HG03039 (cell line): ENCODE data around the gene RIOK3.
"Not testable (repeated sequence)": the region's sequence is repeated elsewhere in the genome, so short reads cannot be mapped to it uniquely, and the experiment has no call there.

Source experiments
- ATAC-seq: cut with Tn5 transposase; IDR thresholded peaks from one replicate; pipeline ENCODE4 v1.9.1; 2021; ENCODE audit warnings: mild to moderate bottlenecking, moderate library complexity; ENCODE audit not compliant: unreplicated experiment

RIOK3 gene

GRCh38 chr18:23451011-23451410 lies 2.1 kb upstream of the RIOK3 start:
- no peak for ATAC-seq

- no peak for ATAC-seq
Measured at GRCh38 chr18:23451491-23451890, 1.6 kb upstream of the RIOK3 start.

- ATAC-seq = no peak
Measured at GRCh38 chr18:23452347-23452727, 750 bp upstream of the RIOK3 start.

GRCh38 chr18:23453680-23454058 lies 582 bp downstream of the RIOK3 start:
- no peak for ATAC-seq

- ATAC-seq = no peak
Measured at GRCh38 chr18:23456835-23457234, 3.7 kb downstream of the RIOK3 start.

- ATAC-seq = no peak
Measured at GRCh38 chr18:23458830-23459529, 5.9 kb downstream of the RIOK3 start.

- ATAC-seq = no peak
Measured at GRCh38 chr18:23459530-23459921, 6.4 kb downstream of the RIOK3 start.

GRCh38 chr18:23460285-23461273 lies 7.5 kb downstream of the RIOK3 start:
- ATAC-seq = no peak

GRCh38 chr18:23462876-23463275 lies 9.8 kb downstream of the RIOK3 start:
- ATAC-seq = no peak

- ATAC-seq = no peak
Measured at GRCh38 chr18:23468753-23469459, 15.8 kb downstream of the RIOK3 start.

GRCh38 chr18:23470620-23471387 lies 17.7 kb downstream of the RIOK3 start:
- no peak for ATAC-seq

- no peak for ATAC-seq
Measured at GRCh38 chr18:23471486-23471885, 18.4 kb downstream of the RIOK3 start.

GRCh38 chr18:23479829-23480505 lies 26.9 kb downstream of the RIOK3 start:
- no peak for ATAC-seq

GRCh38 chr18:23484561-23485182 lies 31.6 kb downstream of the RIOK3 start:
- ATAC-seq = no peak

- ATAC-seq = no peak
Measured at GRCh38 chr18:23485386-23485785, 32.3 kb downstream of the RIOK3 start.

GRCh38 chr18:23487738-23488570 lies 34.9 kb downstream of the RIOK3 start:
- ATAC-seq = peak; percentile 62

- ATAC-seq = not testable (repeated sequence)
Measured at GRCh38 chr18:23489586-23489985, 36.5 kb downstream of the RIOK3 start.

GRCh38 chr18:23493654-23494053 lies 40.6 kb downstream of the RIOK3 start:
- ATAC-seq = no peak

- ATAC-seq = no peak
Measured at GRCh38 chr18:23494992-23495391, 41.9 kb downstream of the RIOK3 start.
